GM19438 (cell line): Measurements from ENCODE around the gene NFKBIA.
"Not testable (repeated sequence)": the region's sequence is repeated elsewhere in the genome, so short reads cannot be mapped to it uniquely, and the experiment has no call there.

Source experiments
- ATAC-seq: cut with Tn5 transposase; IDR thresholded peaks from one replicate; pipeline ENCODE4 v1.9.1; 2021; ENCODE audit warnings: low read depth; ENCODE audit not compliant: unreplicated experiment

The NFKBIA gene

DNA sequence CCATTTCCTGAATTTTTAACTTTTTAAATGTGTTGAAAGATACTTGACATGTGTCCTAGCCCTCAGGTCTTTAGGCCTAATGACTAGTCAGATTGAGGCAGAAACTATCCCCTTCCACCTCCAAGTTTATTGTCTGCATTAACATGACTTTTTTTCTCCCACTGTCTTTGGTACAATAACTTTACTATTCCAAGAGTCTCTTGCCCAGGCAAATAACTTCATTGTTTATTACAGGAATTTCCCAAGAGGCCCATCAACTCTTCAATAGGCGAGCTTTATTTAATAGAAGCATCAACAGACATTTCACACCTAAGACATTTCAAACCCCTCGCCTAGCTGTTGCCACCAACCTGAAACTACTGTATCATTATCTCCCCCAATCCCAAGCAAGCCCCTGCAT lies 10.7 kb downstream of the NFKBIA start:
- no peak for ATAC-seq

DNA sequence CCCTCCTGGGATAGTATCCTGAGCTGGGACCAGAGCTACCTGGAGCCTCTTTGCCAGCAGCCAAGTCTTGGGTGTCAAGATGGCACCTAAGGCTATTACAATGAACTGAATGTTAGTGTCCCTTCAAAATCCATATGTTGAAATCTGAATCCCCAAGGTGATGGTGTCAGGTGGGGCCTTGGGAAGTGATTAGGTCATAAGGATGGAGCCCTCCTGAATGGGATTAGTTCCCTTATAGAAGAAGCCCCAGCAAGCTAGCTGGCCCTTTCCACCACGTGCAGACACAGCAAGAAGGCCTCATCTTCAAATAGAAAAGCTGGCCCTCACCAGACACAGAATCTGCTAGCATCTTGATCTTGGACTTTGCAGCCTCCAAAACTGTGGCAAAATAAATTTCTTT lies 12.4 kb downstream of the NFKBIA start:
- ATAC-seq, result no peak

GRCh38 chr14:35391388-35391710 lies 13.2 kb downstream of the NFKBIA start:
- no peak for ATAC-seq

DNA sequence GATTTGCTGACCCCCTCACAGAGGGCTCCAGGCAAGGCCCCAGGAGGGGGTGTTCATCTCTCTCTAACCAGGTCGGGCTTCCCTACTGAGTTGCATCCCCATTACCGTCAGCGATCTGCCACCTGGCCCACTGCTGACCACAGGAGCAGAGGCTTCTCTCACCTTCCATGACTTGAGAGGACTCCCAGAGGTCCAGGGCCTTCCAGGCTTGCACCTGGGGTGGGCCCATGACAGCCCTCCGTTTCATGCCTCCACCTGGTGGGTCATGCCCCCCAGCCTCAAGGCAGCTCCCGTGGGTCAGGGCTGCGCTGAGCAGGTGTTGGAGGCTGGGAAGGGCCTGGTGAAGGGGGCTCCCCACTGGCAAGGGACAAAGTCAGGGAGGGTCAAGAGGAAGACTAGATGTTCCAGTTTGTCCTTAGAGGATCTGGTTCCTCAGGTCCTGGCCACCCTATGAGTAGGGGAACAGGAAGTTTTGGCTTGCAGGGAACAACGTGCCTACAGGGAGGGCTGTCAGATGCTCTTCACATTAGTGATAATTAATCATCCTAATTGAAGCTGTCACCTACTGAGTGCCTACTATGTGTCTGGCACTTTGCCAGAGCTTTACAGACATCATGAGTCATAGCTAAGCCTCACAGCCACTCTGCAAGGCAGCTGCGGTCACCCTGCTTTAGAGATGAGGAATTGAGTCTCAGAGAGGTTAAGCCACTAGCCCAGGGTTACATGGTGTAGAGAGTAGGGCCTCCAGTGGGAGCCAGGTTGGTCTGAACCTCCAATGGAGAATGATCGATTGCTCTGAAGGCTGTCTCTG lies 13.8 kb downstream of the NFKBIA start:
- ATAC-seq, result no peak

GRCh38 chr14:35389315-35389667 lies 15.3 kb downstream of the NFKBIA start:
- ATAC-seq, result no peak

- no peak for ATAC-seq
Measured at GRCh38 chr14:35388656-35389314, 15.8 kb downstream of the NFKBIA start.

GRCh38 chr14:35387713-35388579 lies 16.6 kb downstream of the NFKBIA start:
- ATAC-seq, result no peak

DNA sequence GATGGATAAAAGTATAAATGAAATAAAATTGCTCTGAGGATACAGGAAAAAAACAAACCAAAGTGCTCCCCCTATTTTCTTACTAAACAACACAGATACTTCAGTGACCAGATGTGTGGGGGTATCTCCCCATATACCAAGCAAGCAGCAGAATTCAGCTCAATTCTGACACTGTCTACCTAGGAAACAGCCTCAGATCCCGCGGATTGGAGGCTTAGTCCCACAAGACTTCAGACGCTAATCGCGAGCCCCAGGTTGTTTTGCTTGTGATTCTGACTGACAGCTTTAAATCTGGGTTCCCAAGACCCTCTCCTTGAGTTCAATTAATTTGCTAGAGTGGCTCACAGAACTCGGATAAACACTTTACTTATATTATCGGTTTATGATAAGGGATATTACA lies 17.3 kb downstream of the NFKBIA start:
- ATAC-seq, result no peak

DNA sequence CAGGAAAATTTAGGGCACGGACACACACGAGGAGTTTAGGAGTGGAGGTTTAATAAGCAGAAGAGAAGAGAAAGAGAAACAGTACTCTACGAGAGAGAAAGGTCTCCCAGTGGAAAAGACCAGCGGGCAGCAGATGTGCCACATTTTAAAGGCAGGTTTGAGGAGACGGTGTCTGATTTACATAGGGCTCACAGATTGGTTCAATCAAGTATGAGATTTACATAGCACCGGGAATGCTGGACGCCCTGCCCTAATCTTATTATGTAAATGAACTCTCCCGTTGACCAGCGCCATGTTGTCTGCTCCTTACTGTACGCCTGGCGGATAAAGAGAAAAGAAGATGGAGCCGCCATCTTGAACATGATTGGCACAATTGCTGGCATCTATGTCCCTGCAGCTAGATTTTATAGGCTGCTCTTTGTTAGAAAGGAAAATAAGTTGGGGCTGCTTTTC lies 17.9 kb downstream of the NFKBIA start:
- no peak for ATAC-seq

- ATAC-seq, result no peak
Measured at GRCh38 chr14:35385042-35385839, 19.3 kb downstream of the NFKBIA start.

GRCh38 chr14:35384455-35385041 lies 20.0 kb downstream of the NFKBIA start:
- no peak for ATAC-seq

DNA sequence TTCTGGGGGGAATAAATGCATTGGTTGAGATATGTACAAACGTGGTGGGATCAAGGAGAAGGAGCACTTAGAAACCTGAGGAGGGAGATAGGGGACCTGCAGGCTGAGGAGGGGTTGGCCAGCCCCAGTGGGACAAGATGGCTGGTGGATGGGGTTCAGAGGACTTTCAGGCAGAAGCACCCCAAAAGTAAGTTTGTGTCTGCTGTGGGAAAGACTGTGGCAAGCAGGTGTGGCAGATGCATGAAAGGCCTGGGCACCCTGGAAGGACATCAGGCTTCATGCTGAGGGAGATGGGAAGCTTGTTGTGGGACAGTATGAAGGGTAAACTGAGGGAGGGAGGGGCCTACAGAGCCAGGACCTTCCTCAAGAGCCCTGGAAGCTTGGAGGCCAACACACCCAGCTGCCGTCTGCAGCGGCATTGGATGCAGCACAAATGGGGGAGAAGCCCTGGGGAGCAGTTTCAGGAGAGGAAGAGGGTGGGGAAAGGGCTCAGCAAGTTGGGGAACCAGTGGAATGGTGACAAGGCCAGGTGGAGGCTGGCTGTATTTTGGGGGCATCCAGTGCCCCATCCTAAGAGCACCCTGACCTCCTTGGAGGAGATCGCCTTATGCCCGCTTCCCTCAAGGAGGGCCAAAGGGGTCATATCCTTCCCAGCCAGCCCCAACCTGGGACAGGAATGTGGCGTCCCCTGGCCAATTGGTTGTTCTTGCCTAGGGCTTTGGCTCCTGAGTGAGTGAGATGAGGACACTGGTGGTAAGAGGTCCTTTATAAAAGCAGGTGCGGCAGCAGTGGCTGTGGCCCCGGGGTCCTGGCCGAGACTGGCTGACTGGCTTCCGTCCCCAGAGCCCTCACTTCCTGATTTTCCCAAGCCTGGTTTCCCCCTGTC lies 20.7 kb downstream of the NFKBIA start:
- no peak for ATAC-seq

DNA sequence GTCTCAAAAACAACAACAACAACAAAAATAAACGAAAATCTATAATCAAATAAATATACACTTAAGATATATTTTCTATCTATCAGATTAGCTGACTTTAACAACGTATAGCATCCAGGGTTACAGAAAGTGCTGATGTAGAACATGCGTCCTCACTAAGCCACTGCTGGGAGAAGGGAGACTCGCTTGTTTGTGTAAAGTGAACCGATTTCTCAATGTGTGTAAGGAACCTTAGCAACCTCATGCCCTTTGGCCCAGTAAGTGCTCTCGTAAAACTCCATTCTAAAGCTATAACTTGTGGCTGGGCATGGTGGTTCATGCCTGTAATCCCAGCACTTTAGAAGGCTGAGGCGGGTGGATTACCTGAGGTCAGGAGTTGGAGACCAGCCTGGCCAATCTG lies 23.8 kb downstream of the NFKBIA start:
- no peak for ATAC-seq

- ATAC-seq, result not testable (repeated sequence)
Measured at GRCh38 chr14:35379234-35379933, 25.2 kb downstream of the NFKBIA start.

- no peak for ATAC-seq
Measured at GRCh38 chr14:35378425-35379233, 25.9 kb downstream of the NFKBIA start.

GRCh38 chr14:35375558-35376025 lies 29.0 kb downstream of the NFKBIA start:
- no peak for ATAC-seq

DNA sequence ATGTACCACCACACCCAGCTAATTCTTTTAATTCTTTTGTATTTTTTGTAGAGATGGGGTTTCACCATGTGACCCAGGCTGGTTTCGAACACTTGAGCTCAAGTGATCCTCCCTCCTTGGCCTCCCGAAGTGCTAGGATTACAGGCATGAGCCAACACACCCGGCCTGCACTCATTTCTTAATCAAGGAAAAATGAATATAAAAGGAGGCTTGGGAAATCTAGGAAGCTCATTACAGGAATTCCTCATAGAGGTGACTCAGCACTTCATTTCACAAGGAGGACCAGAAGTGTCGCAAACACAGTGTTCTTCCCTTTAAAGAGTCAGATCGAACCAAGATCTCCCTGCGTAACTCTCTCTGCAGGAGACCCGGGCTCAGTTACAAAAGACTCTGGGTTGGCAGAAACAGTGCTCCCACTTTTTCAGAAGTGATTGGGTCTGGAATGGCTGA lies 30.3 kb downstream of the NFKBIA start:
- no peak for ATAC-seq

GRCh38 chr14:35373208-35373607 lies 31.3 kb downstream of the NFKBIA start:
- ATAC-seq, result not testable (repeated sequence)
